ENCODE data around the gene ARHGEF1.

DNA sequence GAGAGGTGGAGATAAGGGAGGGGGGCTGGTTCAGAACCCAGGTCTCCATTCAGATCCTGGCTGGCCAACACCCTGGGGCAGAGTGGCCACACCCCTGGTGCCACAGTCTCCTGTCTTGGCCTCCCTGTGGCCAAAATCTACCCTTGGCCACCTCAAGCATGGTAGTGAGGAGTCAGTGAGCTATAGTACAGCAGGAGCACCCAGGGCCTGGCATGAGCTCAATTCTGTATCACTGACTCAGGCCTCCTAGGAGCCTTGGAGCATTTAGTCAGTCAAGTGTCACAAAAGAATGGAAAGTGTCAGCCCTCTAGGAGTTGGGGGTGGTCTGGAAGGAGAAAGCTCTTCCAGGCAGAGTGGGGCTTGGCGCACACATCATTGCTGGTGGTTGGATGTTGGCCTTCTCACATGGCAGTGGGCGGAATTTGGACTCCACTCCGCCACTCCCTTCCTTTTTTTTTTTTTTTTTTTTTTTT, 12.5 kb upstream of the ARHGEF1 start:
- TF ChIP-seq POLR2AphosphoS5 (IDR thresholded peaks at IDR 0.05; ENCODE audit: low read depth, low read length) (0 out of 2 replicates have a peak, but pooled peaks have one; percentile 47), POLR2A (IDR thresholded peaks at IDR 0.05; ENCODE audit: low read depth, low read length) (peak; percentile 40; the same call in 1 of the 2 replicates)
